Endothelial cell of umbilical vein (primary cell): Measurements from ENCODE around the gene KCNMA1. TPM values are rescaled to one million over a fixed set of nuclear protein-coding genes. Genes with fewer than 3 reads are reported as not detected.

ENCODE experiments used
- BruUV-seq: library from RNA; stranded (reverse); fragments of 400-500 nt; replicated peaks from 2 replicates; lab custom pipeline; 2021; lab: Mats Ljungman, UMichigan
- CTCF ChIA-PET: fragments of 300-600, 350-600 bp; sonication (Branson Sonifier 250); formaldehyde crosslinking; loops from one replicate; lab custom pipeline; 2021; ENCODE audit warnings: antibody characterized with exemption, inconsistent platforms; lab: Charles Lee
- POLR2A ChIA-PET: fragments of 300-600, 350-600 bp; sonication (Branson Sonifier 250); formaldehyde crosslinking; loops from one replicate; lab custom pipeline; 2021; ENCODE audit warnings: antibody characterized with exemption, inconsistent platforms; lab: Charles Lee
- DNase-seq: peaks from one replicate; pipeline ENCODE4 v3.0.0-alpha.2; 2011; ENCODE audit warnings: low read depth, low spot score
- FAIRE-seq: peaks from 2 replicates; lab custom pipeline; 2011; peaks lifted over from hg19 to GRCh38; lab: Jason Lieb, UNC
- H2AFZ ChIP-seq: 2 replicates; pipeline ENCODE4 v1.6.0; 2012; ENCODE audit warnings: low read depth, low read length, control low read depth, inconsistent platforms
- H3K27ac ChIP-seq: 2 replicates; pipeline ENCODE4 v1.5.1; 2011; ENCODE audit warnings: low read depth, mild to moderate bottlenecking, control low read depth, low read length, moderate library complexity; ENCODE audit not compliant: insufficient read depth
- H3K27me3 ChIP-seq, 2 experiments: 2 replicates each; pipeline versions ENCODE4 v1.6.0 to v1.6.1; 2011; ENCODE audit warnings: low read length in 2 of 2, mixed read lengths in 1 of 2; ENCODE audit not compliant: control insufficient read depth in 2 of 2, insufficient read depth in 2 of 2
- H3K36me3 ChIP-seq, 2 experiments: 2 replicates in 1 of 2; 3 replicates in 1 of 2; pipeline ENCODE4 v1.5.1; 2011; ENCODE audit warnings: low read length in 2 of 2, mild to moderate bottlenecking in 1 of 2, moderate library complexity in 1 of 2; ENCODE audit not compliant: control insufficient read depth in 2 of 2, insufficient read depth in 2 of 2; ENCODE audit errors: extremely low read depth in 1 of 2
- H3K4me1 ChIP-seq: 3 replicates; pipeline ENCODE4 v1.5.1; 2011; ENCODE audit warnings: mild to moderate bottlenecking, low read length; ENCODE audit not compliant: control insufficient read depth, insufficient read depth; ENCODE audit errors: extremely low read depth
- H3K4me2 ChIP-seq: 2 replicates; pipeline ENCODE4 v1.6.1; 2011; ENCODE audit warnings: low read length, control low read depth, mixed read lengths; ENCODE audit not compliant: insufficient read depth
- H3K4me3 ChIP-seq, 3 experiments: fragments of 200-600 bp in 1 of 3; sonication (generic), shearing (Covaris generic) in 1 of 3; replicated peaks in 1 of 3; 2 replicates each; pipeline ENCODE4 v1.5.1; 2011 to 2016; ENCODE audit warnings: control low read depth in 3 of 3, low read length in 3 of 3, mild to moderate bottlenecking in 2 of 3, inconsistent platforms in 1 of 3, low read depth in 1 of 3, moderate library complexity in 1 of 3; ENCODE audit not compliant: insufficient read depth in 1 of 3
- H3K79me2 ChIP-seq: 2 replicates; pipeline ENCODE4 v1.6.0; 2012; ENCODE audit warnings: low read length, inconsistent platforms; ENCODE audit not compliant: control insufficient read depth, insufficient read depth
- H3K9ac ChIP-seq: replicated peaks from 2 replicates; pipeline ENCODE3; 2011; ENCODE audit warnings: low read length, control low read depth; ENCODE audit not compliant: insufficient read depth; ENCODE audit errors: extremely low read depth
- H3K9me1 ChIP-seq: replicated peaks from 3 replicates; pipeline ENCODE4 v1.6.0; 2011; ENCODE audit warnings: mild to moderate bottlenecking, low read length; ENCODE audit not compliant: control insufficient read depth, insufficient read depth; ENCODE audit errors: extremely low read depth
- H3K9me3 ChIP-seq: replicated peaks from 2 replicates; pipeline ENCODE4 v1.5.1; 2012; ENCODE audit warnings: low read length, inconsistent platforms; ENCODE audit not compliant: control insufficient read depth, insufficient read depth
- H4K20me1 ChIP-seq: replicated peaks from 2 replicates; pipeline ENCODE3; 2011; ENCODE audit warnings: mild to moderate bottlenecking, low read length; ENCODE audit not compliant: control insufficient read depth, insufficient read depth; ENCODE audit errors: extremely low read depth
- EZH2 ChIP-seq: IDR thresholded peaks from 2 replicates; pipeline ENCODE4 v1.6.1; 2012; ENCODE audit warnings: borderline replicate concordance, low read depth, mild to moderate bottlenecking, moderate library complexity, low read length, inconsistent platforms; ENCODE audit not compliant: severe bottlenecking
- FOS ChIP-seq: IDR thresholded peaks from 2 replicates; pipeline ENCODE4 v1.6.1; 2011; ENCODE audit warnings: mild to moderate bottlenecking, low read length, moderate library complexity, borderline replicate concordance; ENCODE audit not compliant: insufficient read depth
- GATA2 ChIP-seq: IDR thresholded peaks from 2 replicates; pipeline ENCODE4 v1.7.0; 2011; ENCODE audit warnings: low read depth, mild to moderate bottlenecking, moderate library complexity, mixed read lengths, low read length; ENCODE audit not compliant: insufficient read length, insufficient read depth
- JUN ChIP-seq: IDR thresholded peaks from 2 replicates; pipeline ENCODE4 v1.6.1; 2011; ENCODE audit warnings: borderline replicate concordance, low read depth; ENCODE audit not compliant: insufficient read length, insufficient read depth
- MYC ChIP-seq: IDR thresholded peaks from one replicate; pipeline ENCODE4 v1.6.1; 2011; ENCODE audit warnings: mild to moderate bottlenecking, low read depth, low read length
- POLR2A ChIP-seq: IDR thresholded peaks from 2 replicates; pipeline ENCODE4 v1.6.1; 2012; ENCODE audit warnings: low read depth, mild to moderate bottlenecking, control low read depth, low read length
- POLR2AphosphoS5 ChIP-seq: IDR thresholded peaks from 2 replicates; pipeline ENCODE4 v1.6.1; 2012; ENCODE audit warnings: low read depth, mild to moderate bottlenecking, control low read depth, low read length, moderate library complexity; ENCODE audit not compliant: insufficient read depth
- dilution Hi-C: fragments of 300-500 bp; cut with MboI; formaldehyde crosslinking; loops from one replicate; pipeline ENCODE4 v1.15.0; 2019; ENCODE audit warnings: low sequenced_read_pairs; ENCODE audit not compliant: extremely low pct_ligation_motif_present
- intact Hi-C: fragments of 100-400 bp; cut with micrococcal nuclease; formaldehyde crosslinking; loops from one replicate; pipeline ENCODE4 v1.10.0; 2022
- polyA plus RNA-seq, 4 experiments: library from polyadenylated mRNA; depleted of rRNA in 3 of 4; stranded (reverse) in 3 of 4; unstranded in 1 of 4; fragments of >200 nt; gene quantifications; 2 replicates each; pipeline versions ENCODE4 v1.2.1 to v1.2.3, GENCODE V29; 2011 to 2012; ENCODE audit warnings: missing spikeins in 1 of 4
- total RNA-seq: library from RNA; stranded (reverse); gene quantifications from 2 replicates; pipeline ENCODE4 v1.2.3, GENCODE V29; 2021
- TF ChIP-seq, protein P1 (sequence below), 2 donors: IDR thresholded peaks; 1 replicate in 1 of 2; 2 replicates in 1 of 2; pipeline ENCODE4 v1.5.1; 2011; ENCODE audit warnings: low read length in 2 of 2, mild to moderate bottlenecking in 2 of 2, moderate library complexity in 2 of 2, control low read depth in 1 of 2, inconsistent platforms in 1 of 2, low read depth in 1 of 2; ENCODE audit not compliant: insufficient read depth in 1 of 2; ENCODE audit errors: extremely low read depth in 1 of 2
- TF ChIP-seq, protein P2 (sequence below): IDR thresholded peaks from 2 replicates; pipeline ENCODE4 v1.6.1; 2011; ENCODE audit not compliant: insufficient read depth, insufficient read length

KCNMA1 gene
- total and polyA plus RNA-seq, 2 donors (not counting 3 experiments of a cell fraction or from before 2014, with no cell fraction given): 0.10 to 0.82 TPM

DNA sequence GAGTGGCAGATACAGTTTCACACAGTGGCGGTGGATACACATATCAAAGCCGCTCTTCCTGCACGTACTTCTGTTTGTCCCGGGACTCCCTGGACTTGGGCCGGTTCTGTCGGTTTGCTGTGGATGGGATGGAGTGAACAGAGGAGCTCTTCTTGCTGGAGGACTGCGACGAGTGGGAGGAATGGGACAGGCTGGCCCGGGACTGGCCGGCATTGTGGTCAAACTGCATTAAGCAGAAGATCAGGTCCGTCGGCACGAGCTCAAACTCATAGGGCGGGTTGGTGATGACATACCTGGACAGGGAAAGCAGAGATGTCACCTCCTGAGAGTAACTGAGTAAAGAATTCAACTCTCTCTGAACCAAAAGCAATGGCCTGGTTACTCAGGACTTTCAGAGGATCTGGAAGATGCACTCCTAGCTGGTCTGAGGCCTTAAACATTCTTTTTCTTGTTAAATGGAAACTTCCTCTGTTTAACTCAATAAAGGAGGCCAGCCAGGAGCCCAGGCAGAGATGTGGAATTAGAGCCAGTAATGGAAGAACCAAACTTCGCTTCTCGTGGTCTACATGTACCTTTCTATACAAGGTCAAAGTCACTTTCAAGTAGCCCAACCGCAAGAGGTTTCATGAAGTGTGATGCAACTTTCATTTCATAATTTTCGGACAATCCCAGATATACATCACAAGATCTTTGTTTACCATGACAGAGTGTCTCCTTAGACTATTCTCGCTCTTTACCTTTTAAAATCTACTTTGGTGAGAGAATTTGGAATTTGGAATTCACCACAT lies 750.2 kb downstream of the KCNMA1 start:
- CTCF ChIA-PET: no interaction called here
- TF ChIP-seq POLR2A (no peak), POLR2AphosphoS5 (no peak), FOS (no peak), GATA2 (no peak), JUN (no peak), EZH2 (no peak), MYC (no peak)
- TF ChIP-seq, protein P1, sequence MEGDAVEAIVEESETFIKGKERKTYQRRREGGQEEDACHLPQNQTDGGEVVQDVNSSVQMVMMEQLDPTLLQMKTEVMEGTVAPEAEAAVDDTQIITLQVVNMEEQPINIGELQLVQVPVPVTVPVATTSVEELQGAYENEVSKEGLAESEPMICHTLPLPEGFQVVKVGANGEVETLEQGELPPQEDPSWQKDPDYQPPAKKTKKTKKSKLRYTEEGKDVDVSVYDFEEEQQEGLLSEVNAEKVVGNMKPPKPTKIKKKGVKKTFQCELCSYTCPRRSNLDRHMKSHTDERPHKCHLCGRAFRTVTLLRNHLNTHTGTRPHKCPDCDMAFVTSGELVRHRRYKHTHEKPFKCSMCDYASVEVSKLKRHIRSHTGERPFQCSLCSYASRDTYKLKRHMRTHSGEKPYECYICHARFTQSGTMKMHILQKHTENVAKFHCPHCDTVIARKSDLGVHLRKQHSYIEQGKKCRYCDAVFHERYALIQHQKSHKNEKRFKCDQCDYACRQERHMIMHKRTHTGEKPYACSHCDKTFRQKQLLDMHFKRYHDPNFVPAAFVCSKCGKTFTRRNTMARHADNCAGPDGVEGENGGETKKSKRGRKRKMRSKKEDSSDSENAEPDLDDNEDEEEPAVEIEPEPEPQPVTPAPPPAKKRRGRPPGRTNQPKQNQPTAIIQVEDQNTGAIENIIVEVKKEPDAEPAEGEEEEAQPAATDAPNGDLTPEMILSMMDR (IDR thresholded peaks at IDR 0.05; ENCODE audit: extremely low read depth in 1 of 2, insufficient read depth in 1 of 2, low read depth in 1 of 2, low read length in 2 of 2): no peak
- TF ChIP-seq, protein P2, sequence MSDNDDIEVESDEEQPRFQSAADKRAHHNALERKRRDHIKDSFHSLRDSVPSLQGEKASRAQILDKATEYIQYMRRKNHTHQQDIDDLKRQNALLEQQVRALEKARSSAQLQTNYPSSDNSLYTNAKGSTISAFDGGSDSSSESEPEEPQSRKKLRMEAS: no peak
- intact Hi-C loops: no loop called here
- Histone ChIP-seq H3K27me3 (no peaks in the 10 kb centered on the region), H3K79me2 (no peaks in the 10 kb centered on the region), H3K27ac (no peak overlapping the region), H3K4me2 (no peak overlapping the region), H3K4me1 (no peaks in the 10 kb centered on the region), H2AFZ (no peak overlapping the region), H3K36me3 (no peaks in the 10 kb centered on the region), H3K9me3 (no peaks in the 10 kb centered on the region), H4K20me1 (no peaks in the 10 kb centered on the region), H3K9ac (no peak overlapping the region), H3K9me1 (no peaks in the 10 kb centered on the region), H3K4me3 (no peak overlapping the region)
- dilution Hi-C loops: no loop called here
- POLR2A ChIA-PET: no interaction called here
- DNase-seq: no peak
- no peak for FAIRE-seq
- BruUV-seq: no TSS peak
